ENCODE measurements around the gene RPL10A. TPM values are rescaled to one million over a fixed set of nuclear protein-coding genes. Genes with fewer than 3 reads are reported as not detected.

The RPL10A gene
- total RNA-seq, 6 donors from 2014 or later = 474 to 1,092 (median 918) TPM

- H3K27ac ChIP-seq = no peak overlapping the region
- TF ChIP-seq CTCF (IDR thresholded peaks at IDR 0.05) = no peak
- no peak for TF ChIP-seq POLR2A (IDR thresholded peaks at IDR 0.05)
- TF ChIP-seq POLR2AphosphoS5 (IDR thresholded peaks at IDR 0.05) = no peak
- TF ChIP-seq EP300 (IDR thresholded peaks at IDR 0.05) = no peak
- WGBS, 2 donors = 47% methylated on average over 15 of the region's 15 CpGs; no CpG with 5 or more reads in 1 of the 2 donors
- H3K36me3 ChIP-seq = no peaks in the 10 kb centered on the region
- DNase-seq (no peak), ATAC-seq (ENCODE audit: low FRiP score in 2 of 2) (no peak)
- peaks cover 0 to 4% (median under 1%) of the 10 kb centered on the region in 4 donors for H3K4me1 ChIP-seq
- H3K9me3 ChIP-seq = no peaks in the 10 kb centered on the region
- peaks cover 0 to 3% (median under 1%) of the 10 kb centered on the region in 4 donors for H3K27me3 ChIP-seq
- no peak overlapping the region for H3K4me3 ChIP-seq
Observed at GRCh38 chr6:35503534-35503933, 35.3 kb downstream of the RPL10A start.

- peaks cover 0 to 4% (median 0%) of the 10 kb centered on the region in 4 donors for H3K4me1 ChIP-seq
- ATAC-seq (ENCODE audit: low FRiP score in 2 of 2) (no peak), DNase-seq (no peak)
- H3K9me3 ChIP-seq = no peaks in the 10 kb centered on the region
- H3K27ac ChIP-seq = no peak overlapping the region
- H3K27me3 ChIP-seq = peaks cover 0 to 3% (median 0%) of the 10 kb centered on the region in 4 donors
- H3K4me3 ChIP-seq = no peak overlapping the region
- no peak for TF ChIP-seq POLR2AphosphoS5 (IDR thresholded peaks at IDR 0.05)
- no peak for TF ChIP-seq POLR2A (IDR thresholded peaks at IDR 0.05)
- TF ChIP-seq EP300 (IDR thresholded peaks at IDR 0.05) = no peak
- no peak for TF ChIP-seq CTCF (IDR thresholded peaks at IDR 0.05)
- 55 to 57% methylated on average over 8 to 12 of the region's 21 CpGs for WGBS, 2 donors
- no peaks in the 10 kb centered on the region for H3K36me3 ChIP-seq
Observed at GRCh38 chr6:35505999-35506412, 37.8 kb downstream of the RPL10A start.

GRCh38 chr6:35506536-35506935 lies 38.3 kb downstream of the RPL10A start:
- Histone ChIP-seq H3K4me3 (no peak overlapping the region), H3K4me1 (peaks cover 0 to 6% (median 2%) of the 10 kb centered on the region in 4 donors), H3K9me3 (no peaks in the 10 kb centered on the region), H3K27ac (no peak overlapping the region), H3K27me3 (peaks cover 0 to 8% (median 4%) of the 10 kb centered on the region in 4 donors), H3K36me3 (no peaks in the 10 kb centered on the region)
- 87 to 88% methylated on average over 3 of the region's 3 CpGs for WGBS, 2 donors
- ATAC-seq (ENCODE audit: low FRiP score in 2 of 2) = no peak
- DNase-seq = no peak
- TF ChIP-seq POLR2A (IDR thresholded peaks at IDR 0.05) (no peak), CTCF (IDR thresholded peaks at IDR 0.05) (no peak), POLR2AphosphoS5 (IDR thresholded peaks at IDR 0.05) (no peak), EP300 (IDR thresholded peaks at IDR 0.05) (no peak)

GRCh38 chr6:35507221-35507620 lies 39.0 kb downstream of the RPL10A start:
- H3K36me3 ChIP-seq = no peaks in the 10 kb centered on the region
- DNase-seq (no peak), ATAC-seq (ENCODE audit: low FRiP score in 2 of 2) (no peak)
- no peak overlapping the region for H3K27ac ChIP-seq
- WGBS, 2 donors = 88 to 100% methylated on average over 2 of the region's 2 CpGs
- peaks cover 0 to 12% (median 8%) of the 10 kb centered on the region in 4 donors for H3K4me1 ChIP-seq
- H3K4me3 ChIP-seq = no peak overlapping the region
- no peaks in the 10 kb centered on the region for H3K9me3 ChIP-seq
- TF ChIP-seq POLR2A (IDR thresholded peaks at IDR 0.05) (no peak), EP300 (IDR thresholded peaks at IDR 0.05) (no peak), POLR2AphosphoS5 (IDR thresholded peaks at IDR 0.05) (no peak), CTCF (IDR thresholded peaks at IDR 0.05) (no peak)
- peaks cover 0 to 15% (median 8%) of the 10 kb centered on the region in 4 donors for H3K27me3 ChIP-seq

GRCh38 chr6:35508027-35508426 lies 39.8 kb downstream of the RPL10A start:
- Histone ChIP-seq H3K36me3 (no peaks in the 10 kb centered on the region), H3K27ac (no peak overlapping the region), H3K4me3 (no peak overlapping the region), H3K4me1 (peaks cover 0 to 12% (median 8%) of the 10 kb centered on the region in 4 donors), H3K9me3 (no peaks in the 10 kb centered on the region), H3K27me3 (peaks cover 0 to 17% (median 9%) of the 10 kb centered on the region in 4 donors)
- no peak for DNase-seq
- 63 to 84% methylated on average over 2 of the region's 2 CpGs for WGBS, 2 donors
- no peak for ATAC-seq (ENCODE audit: low FRiP score in 2 of 2)
- TF ChIP-seq POLR2AphosphoS5 (IDR thresholded peaks at IDR 0.05) = no peak
- TF ChIP-seq EP300 (IDR thresholded peaks at IDR 0.05) = no peak
- TF ChIP-seq POLR2A (IDR thresholded peaks at IDR 0.05) = no peak

All from upper lobe of left lung (tissue), 6 donors.